ENCODE measurements around the gene TAF15. TPM values are rescaled to one million over a fixed set of nuclear protein-coding genes. Genes with fewer than 3 reads are reported as not detected.
A peak's percentile ranks its signal among the peaks of the same experiment; 100 is the strongest.

TAF15 gene
- total and polyA plus RNA-seq, 2 of the 13 experiments (the other 11 are each of a cell fraction or from before 2014, with no cell fraction given): 25.2 to 26.5 TPM

GRCh38 chr17:35808962-35809854 lies at the start of gene TAF15 (continued):
- TF ChIP-seq ZNF407 (CRISPR knock-in tag; IDR thresholded peaks at IDR 0.05; ENCODE audit: not compliant biosample characterization) (peak; percentile 84), ZNF496 (CRISPR knock-in tag; IDR thresholded peaks at IDR 0.05; ENCODE audit: insufficient replicate concordance) (no peak), KLF16 (CRISPR knock-in tag; IDR thresholded peaks at IDR 0.05) (peak in 1 of 2 experiments; percentile 19; a peak in 1 of 4 replicates), MEIS1 (CRISPR knock-in tag; IDR thresholded peaks at IDR 0.05; ENCODE audit: borderline replicate concordance) (0 out of 2 replicates have a peak, but pooled peaks have one; percentile 36), HOXA3 (CRISPR knock-in tag; IDR thresholded peaks at IDR 0.05) (peak; percentile 66; the same call in 1 of the 2 replicates), HOMEZ (CRISPR knock-in tag; IDR thresholded peaks at IDR 0.05; ENCODE audit: low read depth) (no peak), SIN3B (IDR thresholded peaks at IDR 0.05; ENCODE audit: low read length) (peak; percentile 41; the same call in 1 of the 2 replicates), TRAFD1 (CRISPR knock-in tag; IDR thresholded peaks at IDR 0.05; ENCODE audit: borderline replicate concordance) (0 out of 2 replicates have a peak, but pooled peaks have one; percentile 82), IRF9 (CRISPR knock-in tag; IDR thresholded peaks at IDR 0.05; ENCODE audit: borderline replicate concordance) (peak; percentile 73; the same call in 1 of the 2 replicates), NPAS2 (CRISPR knock-in tag; IDR thresholded peaks at IDR 0.05; ENCODE audit: borderline replicate concordance) (no peak), CEBPG (CRISPR knock-in tag; IDR thresholded peaks at IDR 0.05) (no peak; the same call in none of the 2 replicates), MTF1 (CRISPR knock-in tag; IDR thresholded peaks at IDR 0.05) (no peak), SAFB2 (CRISPR knock-in tag; IDR thresholded peaks at IDR 0.05; ENCODE audit: borderline replicate concordance, low read depth) (peak; percentile 82; the same call in 1 of the 2 replicates)

Measured in HepG2 (cell line).